Fibroblast of the aortic adventitia (primary cell): Measurements from ENCODE around the gene HES6. TPM values are rescaled to one million over a fixed set of nuclear protein-coding genes. Genes with fewer than 3 reads are reported as not detected.

Experiments used
- total RNA-seq: library from RNA; depleted of rRNA; stranded (reverse); fragments of >200 nt; gene quantifications from 2 replicates; pipeline ENCODE4 v1.2.3, GENCODE V29; 2012; ENCODE audit warnings: low replicate concordance

HES6 gene
- total RNA-seq, 1 donor, result 1.6 TPM

Other genes starting within 250 kb of the HES6 start
- gene SCLY, start 179.0 kb downstream of the HES6 start, total RNA-seq, result 2.6 and 13.0 TPM in 2 replicates
- 1.4 and 2.4 TPM in 2 replicates for gene ESPNL, start 139.7 kb downstream of the HES6 start, total RNA-seq
- 0.09 and 0.33 TPM in 2 replicates for gene KLHL30, start 101.4 kb downstream of the HES6 start, total RNA-seq
- 2.8 and 3.4 TPM in 2 replicates for gene ERFE, start 81.1 kb downstream of the HES6 start, total RNA-seq
- 18.6 and 19.0 TPM in 2 replicates for gene ILKAP, start 36.3 kb downstream of the HES6 start, total RNA-seq
- gene PER2, start 48.6 kb upstream of the HES6 start, total RNA-seq, result 1.9 and 10.8 TPM in 2 replicates
- gene TRAF3IP1, start 80.5 kb upstream of the HES6 start, total RNA-seq, result 8.4 and 15.9 TPM in 2 replicates
- gene ASB1, start 186.9 kb upstream of the HES6 start, total RNA-seq, result 18.5 and 45.5 TPM in 2 replicates